Nephron (organoid): ENCODE measurements around the gene RB1.

ENCODE experiments used
- H3K27ac Mint-ChIP-seq, 3 experiments: 2 replicates each; pipeline ENCODE4 v1.8.0; 2020; ENCODE audit warnings: mixed read lengths in 3 of 3, mild to moderate bottlenecking in 2 of 3, moderate library complexity in 1 of 3
- H3K27me3 Mint-ChIP-seq: 2 replicates; pipeline ENCODE4 v1.8.0; 2021; ENCODE audit warnings: low read depth, mild to moderate bottlenecking, moderate library complexity, mixed read lengths
- H3K36me3 Mint-ChIP-seq: 2 replicates; pipeline ENCODE4 v1.8.0; 2020; ENCODE audit warnings: low read depth, mixed read lengths
- H3K4me1 Mint-ChIP-seq: 2 replicates; pipeline ENCODE4 v1.8.0; 2020; ENCODE audit warnings: mixed read lengths
- H3K4me3 Mint-ChIP-seq, 3 experiments: 2 replicates each; pipeline ENCODE4 v1.8.0; 2020; ENCODE audit warnings: mild to moderate bottlenecking in 3 of 3, mixed read lengths in 3 of 3, moderate library complexity in 2 of 3
- H3K9me3 Mint-ChIP-seq: 2 replicates; pipeline ENCODE4 v1.8.0; 2020; ENCODE audit warnings: mixed read lengths
- TF ChIP-seq, protein P1 (sequence below), 3 experiments: fragments of 200-600 bp; sonication (generic); IDR thresholded peaks; one replicate each; pipeline ENCODE4 v1.5.0; 2021; ENCODE audit warnings: antibody characterized with exemption in 3 of 3; ENCODE audit not compliant: unreplicated experiment in 3 of 3

Gene RB1

DNA sequence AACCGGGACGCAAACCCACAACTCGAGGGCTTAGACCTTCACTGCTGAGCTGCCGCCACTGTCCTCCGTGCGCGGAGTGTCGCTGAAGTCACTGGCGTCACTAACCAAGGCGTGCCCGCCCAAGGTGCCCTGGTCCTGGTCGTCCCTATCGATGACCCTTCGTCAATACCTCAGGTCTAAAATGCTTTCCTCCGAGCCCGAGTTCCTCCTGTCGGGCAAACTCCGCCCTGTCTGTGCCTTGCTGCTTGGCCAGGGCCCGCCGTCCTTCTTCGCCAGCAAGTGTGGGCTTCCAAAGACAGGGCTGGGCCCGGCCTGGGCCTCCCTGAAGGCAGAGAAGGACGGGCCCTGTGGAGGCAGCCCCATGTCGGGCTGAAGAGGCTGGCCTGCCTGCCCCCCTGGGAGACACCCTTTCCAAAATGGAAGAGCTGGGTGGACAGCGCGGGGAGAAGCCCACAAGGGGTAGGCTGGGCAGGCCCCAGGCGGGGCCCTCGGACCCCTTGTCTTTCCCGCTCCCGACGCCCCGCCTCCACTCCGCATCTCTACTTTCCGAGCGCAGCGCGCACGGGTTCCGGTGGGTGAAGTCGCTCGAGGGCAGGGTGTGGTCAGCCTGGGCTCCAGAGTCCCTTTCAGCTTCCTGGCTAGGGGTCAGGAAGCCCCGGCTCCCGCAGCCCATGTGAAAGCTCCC is 13.4 kb downstream of the RB1 start:
- Mint-ChIP-seq H3K36me3 (peaks cover 82% of the 10 kb centered on the region), H3K27ac (no peak overlapping the region), H3K9me3 (peaks cover 45% of the 10 kb centered on the region), H3K4me3 (no peak overlapping the region), H3K4me1 (no peaks in the 10 kb centered on the region), H3K27me3 (no peaks in the 10 kb centered on the region)
- TF ChIP-seq, protein P1, sequence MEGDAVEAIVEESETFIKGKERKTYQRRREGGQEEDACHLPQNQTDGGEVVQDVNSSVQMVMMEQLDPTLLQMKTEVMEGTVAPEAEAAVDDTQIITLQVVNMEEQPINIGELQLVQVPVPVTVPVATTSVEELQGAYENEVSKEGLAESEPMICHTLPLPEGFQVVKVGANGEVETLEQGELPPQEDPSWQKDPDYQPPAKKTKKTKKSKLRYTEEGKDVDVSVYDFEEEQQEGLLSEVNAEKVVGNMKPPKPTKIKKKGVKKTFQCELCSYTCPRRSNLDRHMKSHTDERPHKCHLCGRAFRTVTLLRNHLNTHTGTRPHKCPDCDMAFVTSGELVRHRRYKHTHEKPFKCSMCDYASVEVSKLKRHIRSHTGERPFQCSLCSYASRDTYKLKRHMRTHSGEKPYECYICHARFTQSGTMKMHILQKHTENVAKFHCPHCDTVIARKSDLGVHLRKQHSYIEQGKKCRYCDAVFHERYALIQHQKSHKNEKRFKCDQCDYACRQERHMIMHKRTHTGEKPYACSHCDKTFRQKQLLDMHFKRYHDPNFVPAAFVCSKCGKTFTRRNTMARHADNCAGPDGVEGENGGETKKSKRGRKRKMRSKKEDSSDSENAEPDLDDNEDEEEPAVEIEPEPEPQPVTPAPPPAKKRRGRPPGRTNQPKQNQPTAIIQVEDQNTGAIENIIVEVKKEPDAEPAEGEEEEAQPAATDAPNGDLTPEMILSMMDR (IDR thresholded peaks at IDR 0.05; ENCODE audit: unreplicated experiment in 3 of 3) = no peak

DNA sequence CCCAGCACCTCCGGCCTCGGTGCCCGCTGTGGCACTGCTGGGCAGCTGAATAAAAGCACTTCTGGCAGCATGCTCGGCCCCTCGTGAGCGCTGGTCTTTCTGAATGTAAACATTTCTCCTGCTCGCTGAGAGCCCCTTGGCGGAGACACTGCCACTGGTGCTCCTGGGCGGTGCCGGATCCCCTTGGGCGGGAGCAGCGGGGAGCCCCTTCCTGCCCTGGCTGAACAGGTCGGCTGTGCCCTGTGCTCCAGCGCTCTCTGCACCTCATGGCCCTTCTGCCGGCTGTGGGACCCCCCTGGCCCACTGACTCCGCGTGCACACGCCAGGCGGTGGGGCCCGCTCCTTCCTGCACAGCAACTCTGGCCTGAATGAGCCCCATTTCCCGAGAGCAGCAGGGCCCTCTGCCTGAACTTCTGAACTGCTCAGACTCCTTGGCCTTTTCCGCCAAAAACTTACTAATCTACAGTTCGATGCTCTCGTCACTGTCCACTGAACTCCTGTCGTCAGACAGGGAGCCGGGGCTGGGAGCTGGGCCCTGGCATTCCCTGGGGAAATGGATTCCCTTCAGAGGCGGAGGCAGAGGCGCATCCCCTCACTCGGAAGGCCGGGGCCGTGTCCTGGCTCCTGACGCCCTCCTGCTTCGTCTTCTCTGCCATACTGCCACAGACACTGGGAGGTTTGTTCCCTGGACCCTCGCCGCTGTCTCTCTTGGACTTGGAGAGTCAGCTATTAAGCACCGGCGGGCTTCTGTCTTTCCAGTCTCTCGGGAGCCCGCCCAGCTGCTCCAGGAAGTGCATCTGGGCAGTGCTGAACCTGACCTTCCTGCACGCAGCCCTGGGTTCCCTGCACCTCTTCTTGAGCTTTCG is 14.2 kb downstream of the RB1 start:
- Mint-ChIP-seq H3K27ac (no peak overlapping the region), H3K9me3 (peaks cover 52% of the 10 kb centered on the region), H3K27me3 (no peaks in the 10 kb centered on the region), H3K4me1 (no peaks in the 10 kb centered on the region), H3K4me3 (no peak overlapping the region), H3K36me3 (peaks cover 84% of the 10 kb centered on the region)
- TF ChIP-seq, protein P1 (IDR thresholded peaks at IDR 0.05; ENCODE audit: unreplicated experiment in 3 of 3) = no peak

DNA sequence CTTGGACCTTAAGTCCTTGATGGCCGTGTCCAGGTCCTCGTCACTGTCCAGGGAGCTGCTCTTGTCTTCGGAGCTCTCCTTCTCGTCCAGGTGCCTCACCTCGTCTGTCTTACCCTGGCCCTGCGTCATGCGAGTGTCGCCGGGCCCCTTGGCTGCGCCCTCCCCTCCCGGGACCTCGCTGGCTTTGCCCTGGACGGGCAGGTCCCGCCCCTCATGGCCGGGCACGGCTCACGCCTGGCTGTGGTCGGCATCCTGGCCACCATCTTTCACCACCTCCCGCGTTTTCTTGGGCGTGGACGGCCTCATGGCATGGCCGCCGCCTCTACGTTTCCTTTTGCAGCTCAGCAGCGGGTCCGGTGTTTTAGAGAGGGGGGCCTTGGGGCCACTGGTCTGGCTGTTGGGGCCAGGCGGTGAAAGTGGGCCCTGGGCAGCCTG is 14.8 kb downstream of the RB1 start:
- Mint-ChIP-seq H3K4me1 (no peaks in the 10 kb centered on the region), H3K4me3 (no peak overlapping the region), H3K27me3 (no peaks in the 10 kb centered on the region), H3K9me3 (peaks cover 52% of the 10 kb centered on the region), H3K27ac (no peak overlapping the region), H3K36me3 (peaks cover 84% of the 10 kb centered on the region)
- TF ChIP-seq, protein P1 (IDR thresholded peaks at IDR 0.05; ENCODE audit: unreplicated experiment in 3 of 3) = no peak

DNA sequence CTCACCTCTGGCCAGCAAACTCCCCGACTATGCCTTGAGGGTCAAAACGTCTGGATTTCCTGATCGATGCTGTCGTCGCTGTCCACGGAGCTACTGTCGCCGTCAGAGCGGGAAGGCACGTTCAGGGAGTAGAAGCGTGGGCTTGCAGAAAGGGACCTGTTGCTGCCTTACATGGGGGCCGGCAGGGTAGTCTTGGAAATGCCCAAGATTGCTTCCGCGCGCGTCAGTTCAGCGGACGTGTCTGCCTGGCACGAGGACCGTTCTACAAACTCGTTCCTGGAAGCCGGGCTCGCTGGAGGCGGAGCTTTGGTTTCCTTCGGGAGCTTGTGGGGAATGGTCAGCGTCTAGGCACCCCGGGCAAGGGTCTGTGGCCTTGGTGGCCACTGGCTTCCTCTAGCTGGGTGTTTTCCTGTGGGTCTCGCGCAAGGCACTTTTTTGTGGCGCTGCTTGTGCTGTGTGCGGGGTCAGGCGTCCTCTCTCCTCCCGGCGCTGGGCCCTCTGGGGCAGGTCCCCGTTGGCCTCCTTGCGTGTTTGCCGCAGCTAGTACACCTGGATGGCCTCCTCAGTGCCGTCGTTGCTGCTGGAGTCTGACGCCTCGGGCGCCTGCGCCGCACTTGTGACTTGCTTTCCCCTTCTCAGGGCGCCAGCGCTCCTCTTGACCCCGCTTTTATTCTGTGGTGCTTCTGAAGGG is 15.4 kb downstream of the RB1 start:
- TF ChIP-seq, protein P1 (IDR thresholded peaks at IDR 0.05; ENCODE audit: unreplicated experiment in 3 of 3) = no peak
- H3K27ac Mint-ChIP-seq = no peak overlapping the region
- no peak overlapping the region for H3K4me3 Mint-ChIP-seq

DNA sequence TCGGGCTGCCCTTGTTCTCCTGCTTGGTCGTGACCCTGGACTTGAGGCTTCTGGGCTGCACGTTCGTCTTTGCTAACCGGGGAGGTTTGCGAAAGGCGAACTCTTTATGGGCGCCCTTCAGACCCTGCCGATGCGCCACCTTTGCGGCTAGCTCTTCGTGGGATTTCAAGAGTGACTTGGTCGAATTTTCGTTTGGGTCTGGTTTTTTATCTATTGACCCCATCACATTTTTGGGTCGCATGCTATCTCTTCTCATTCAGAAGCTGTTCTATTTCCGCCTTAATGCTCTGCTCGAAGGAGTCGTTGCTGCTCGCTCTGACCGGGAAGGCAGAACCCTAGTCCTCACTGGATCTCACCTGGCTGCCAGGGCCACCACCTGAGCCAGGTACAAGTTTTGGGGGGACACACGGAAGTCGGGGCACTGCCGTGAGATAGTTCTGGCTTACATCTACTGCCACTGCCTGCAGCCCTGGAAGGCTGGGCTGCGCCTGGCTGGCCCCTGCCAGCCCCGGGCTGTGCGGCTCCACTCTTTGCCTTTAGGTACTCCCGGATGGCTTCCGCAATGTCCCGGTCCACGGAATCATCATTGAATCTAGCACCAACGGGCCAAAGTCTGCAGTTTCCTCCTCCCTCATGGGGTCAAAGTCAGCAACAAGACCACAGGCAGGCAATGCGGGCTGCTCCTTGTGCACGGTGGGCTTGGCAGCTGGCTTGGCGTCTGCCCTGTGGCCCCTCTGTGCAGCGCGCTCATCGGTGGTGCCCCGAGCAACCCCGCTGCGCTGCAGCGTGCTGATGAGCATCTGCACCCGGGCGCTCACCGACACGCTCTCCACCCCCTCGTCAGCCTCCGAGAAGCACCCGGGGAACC is 16.2 kb downstream of the RB1 start:
- Mint-ChIP-seq H3K27ac (no peak overlapping the region), H3K4me3 (no peak overlapping the region), H3K36me3 (peaks cover 84% of the 10 kb centered on the region), H3K9me3 (peaks cover 56% of the 10 kb centered on the region), H3K27me3 (no peaks in the 10 kb centered on the region), H3K4me1 (no peaks in the 10 kb centered on the region)
- TF ChIP-seq, protein P1 (IDR thresholded peaks at IDR 0.05; ENCODE audit: unreplicated experiment in 3 of 3) = no peak

More for the DNA sequence above, 15.4 kb downstream of the RB1 start:
- H3K27me3 Mint-ChIP-seq = no peaks in the 10 kb centered on the region
- no peaks in the 10 kb centered on the region for H3K4me1 Mint-ChIP-seq
- H3K9me3 Mint-ChIP-seq = peaks cover 54% of the 10 kb centered on the region
- H3K36me3 Mint-ChIP-seq = peaks cover 82% of the 10 kb centered on the region
